ENCODE measurements around the gene CDC20B. TPM values are rescaled to one million over a fixed set of nuclear protein-coding genes. Genes with fewer than 3 reads are reported as not detected.

The CDC20B gene
- total and polyA plus RNA-seq, 2 experiments from 2014 or later: not detected

GRCh38 chr5:55064523-55064922 lies 108.5 kb downstream of the CDC20B start (continued):
- TF ChIP-seq, protein P1, sequence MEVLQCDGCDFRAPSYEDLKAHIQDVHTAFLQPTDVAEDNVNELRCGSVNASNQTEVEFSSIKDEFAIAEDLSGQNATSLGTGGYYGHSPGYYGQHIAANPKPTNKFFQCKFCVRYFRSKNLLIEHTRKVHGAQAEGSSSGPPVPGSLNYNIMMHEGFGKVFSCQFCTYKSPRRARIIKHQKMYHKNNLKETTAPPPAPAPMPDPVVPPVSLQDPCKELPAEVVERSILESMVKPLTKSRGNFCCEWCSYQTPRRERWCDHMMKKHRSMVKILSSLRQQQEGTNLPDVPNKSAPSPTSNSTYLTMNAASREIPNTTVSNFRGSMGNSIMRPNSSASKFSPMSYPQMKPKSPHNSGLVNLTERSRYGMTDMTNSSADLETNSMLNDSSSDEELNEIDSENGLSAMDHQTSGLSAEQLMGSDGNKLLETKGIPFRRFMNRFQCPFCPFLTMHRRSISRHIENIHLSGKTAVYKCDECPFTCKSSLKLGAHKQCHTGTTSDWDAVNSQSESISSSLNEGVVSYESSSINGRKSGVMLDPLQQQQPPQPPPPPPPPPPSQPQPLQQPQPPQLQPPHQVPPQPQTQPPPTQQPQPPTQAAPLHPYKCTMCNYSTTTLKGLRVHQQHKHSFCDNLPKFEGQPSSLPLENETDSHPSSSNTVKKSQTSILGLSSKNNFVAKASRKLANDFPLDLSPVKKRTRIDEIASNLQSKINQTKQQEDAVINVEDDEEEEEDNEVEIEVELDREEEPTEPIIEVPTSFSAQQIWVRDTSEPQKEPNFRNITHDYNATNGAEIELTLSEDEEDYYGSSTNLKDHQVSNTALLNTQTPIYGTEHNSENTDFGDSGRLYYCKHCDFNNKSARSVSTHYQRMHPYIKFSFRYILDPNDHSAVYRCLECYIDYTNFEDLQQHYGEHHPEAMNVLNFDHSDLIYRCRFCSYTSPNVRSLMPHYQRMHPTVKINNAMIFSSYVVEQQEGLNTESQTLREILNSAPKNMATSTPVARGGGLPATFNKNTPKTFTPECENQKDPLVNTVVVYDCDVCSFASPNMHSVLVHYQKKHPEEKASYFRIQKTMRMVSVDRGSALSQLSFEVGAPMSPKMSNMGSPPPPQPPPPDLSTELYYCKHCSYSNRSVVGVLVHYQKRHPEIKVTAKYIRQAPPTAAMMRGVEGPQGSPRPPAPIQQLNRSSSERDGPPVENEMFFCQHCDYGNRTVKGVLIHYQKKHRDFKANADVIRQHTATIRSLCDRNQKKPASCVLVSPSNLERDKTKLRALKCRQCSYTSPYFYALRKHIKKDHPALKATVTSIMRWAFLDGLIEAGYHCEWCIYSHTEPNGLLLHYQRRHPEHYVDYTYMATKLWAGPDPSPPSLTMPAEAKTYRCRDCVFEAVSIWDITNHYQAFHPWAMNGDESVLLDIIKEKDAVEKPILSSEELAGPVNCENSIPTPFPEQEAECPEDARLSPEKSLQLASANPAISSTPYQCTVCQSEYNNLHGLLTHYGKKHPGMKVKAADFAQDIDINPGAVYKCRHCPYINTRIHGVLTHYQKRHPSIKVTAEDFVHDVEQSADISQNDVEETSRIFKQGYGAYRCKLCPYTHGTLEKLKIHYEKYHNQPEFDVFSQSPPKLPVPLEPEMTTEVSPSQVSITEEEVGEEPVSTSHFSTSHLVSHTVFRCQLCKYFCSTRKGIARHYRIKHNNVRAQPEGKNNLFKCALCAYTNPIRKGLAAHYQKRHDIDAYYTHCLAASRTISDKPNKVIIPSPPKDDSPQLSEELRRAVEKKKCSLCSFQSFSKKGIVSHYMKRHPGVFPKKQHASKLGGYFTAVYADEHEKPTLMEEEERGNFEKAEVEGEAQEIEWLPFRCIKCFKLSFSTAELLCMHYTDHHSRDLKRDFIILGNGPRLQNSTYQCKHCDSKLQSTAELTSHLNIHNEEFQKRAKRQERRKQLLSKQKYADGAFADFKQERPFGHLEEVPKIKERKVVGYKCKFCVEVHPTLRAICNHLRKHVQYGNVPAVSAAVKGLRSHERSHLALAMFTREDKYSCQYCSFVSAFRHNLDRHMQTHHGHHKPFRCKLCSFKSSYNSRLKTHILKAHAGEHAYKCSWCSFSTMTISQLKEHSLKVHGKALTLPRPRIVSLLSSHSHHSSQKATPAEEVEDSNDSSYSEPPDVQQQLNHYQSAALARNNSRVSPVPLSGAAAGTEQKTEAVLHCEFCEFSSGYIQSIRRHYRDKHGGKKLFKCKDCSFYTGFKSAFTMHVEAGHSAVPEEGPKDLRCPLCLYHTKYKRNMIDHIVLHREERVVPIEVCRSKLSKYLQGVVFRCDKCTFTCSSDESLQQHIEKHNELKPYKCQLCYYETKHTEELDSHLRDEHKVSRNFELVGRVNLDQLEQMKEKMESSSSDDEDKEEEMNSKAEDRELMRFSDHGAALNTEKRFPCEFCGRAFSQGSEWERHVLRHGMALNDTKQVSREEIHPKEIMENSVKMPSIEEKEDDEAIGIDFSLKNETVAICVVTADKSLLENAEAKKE (CRISPR knock-in tag; IDR thresholded peaks at IDR 0.05): no peak
- TF ChIP-seq EZH2phosphoT487 (IDR thresholded peaks at IDR 0.05; ENCODE audit: unreplicated experiment) (no peak), NANOG (IDR thresholded peaks at IDR 0.05; ENCODE audit: borderline replicate concordance) (no peak), REST (IDR thresholded peaks at IDR 0.05; ENCODE audit: unreplicated experiment) (no peak), EZH2 (IDR thresholded peaks at IDR 0.05; ENCODE audit: low read depth, unreplicated experiment) (no peak), JUNB (IDR thresholded peaks at IDR 0.05; ENCODE audit: unreplicated experiment) (no peak), POLR2AphosphoS5 (IDR thresholded peaks at IDR 0.05; ENCODE audit: low read depth) (no peak)
